ENCODE results near the gene NAP1L4. TPM values are rescaled to one million over a fixed set of nuclear protein-coding genes. Genes with fewer than 3 reads are reported as not detected.

NAP1L4 gene
- total RNA-seq, 1 donor from 2014 or later = 171 TPM

- H3K27ac Mint-ChIP-seq = no peak overlapping the region
These were observed 67.1 kb downstream of the NAP1L4 start for GRCh38 chr11:2924821-2925675.

GRCh38 chr11:2924381-2924780 lies 67.7 kb downstream of the NAP1L4 start:
- Mint-ChIP-seq H3K36me3 (no peaks in the 10 kb centered on the region), H3K4me1 (peaks cover 5% of the 10 kb centered on the region), H3K4me3 (no peak overlapping the region), H3K27me3 (ENCODE audit: low read depth) (peaks cover 32% of the 10 kb centered on the region), H3K27ac (no peak overlapping the region), H3K9me3 (no peaks in the 10 kb centered on the region)
- no peak for TF ChIP-seq CTCF (IDR thresholded peaks at IDR 0.05; ENCODE audit: unreplicated experiment)
- no peak for DNase-seq (ENCODE audit: low spot score in 2 of 2, unreplicated experiment in 2 of 2)

More at GRCh38 chr11:2924821-2925675, 67.1 kb downstream of the NAP1L4 start:
- H3K9me3 Mint-ChIP-seq = no peaks in the 10 kb centered on the region
- no peak for DNase-seq (ENCODE audit: low spot score in 2 of 2, unreplicated experiment in 2 of 2)
- no peak for TF ChIP-seq CTCF (IDR thresholded peaks at IDR 0.05; ENCODE audit: unreplicated experiment)
- H3K36me3 Mint-ChIP-seq = no peaks in the 10 kb centered on the region
- H3K4me3 Mint-ChIP-seq = no peak overlapping the region
- peaks cover 36% of the 10 kb centered on the region for H3K27me3 Mint-ChIP-seq (ENCODE audit: low read depth)
- peaks cover 7% of the 10 kb centered on the region for H3K4me1 Mint-ChIP-seq

GRCh38 chr11:2923446-2924375 lies 68.4 kb downstream of the NAP1L4 start:
- no peak overlapping the region for H3K27ac Mint-ChIP-seq
- H3K27me3 Mint-ChIP-seq (ENCODE audit: low read depth) = peaks cover 28% of the 10 kb centered on the region
- H3K4me3 Mint-ChIP-seq = no peak overlapping the region
- H3K4me1 Mint-ChIP-seq = peaks cover 2% of the 10 kb centered on the region
- TF ChIP-seq CTCF (IDR thresholded peaks at IDR 0.05; ENCODE audit: unreplicated experiment) = no peak
- no peak for DNase-seq (ENCODE audit: low spot score in 2 of 2, unreplicated experiment in 2 of 2)
- H3K36me3 Mint-ChIP-seq = no peaks in the 10 kb centered on the region
- no peaks in the 10 kb centered on the region for H3K9me3 Mint-ChIP-seq

GRCh38 chr11:2922655-2923054 lies 69.5 kb downstream of the NAP1L4 start:
- no peak for TF ChIP-seq CTCF (IDR thresholded peaks at IDR 0.05; ENCODE audit: unreplicated experiment)
- Mint-ChIP-seq H3K9me3 (no peaks in the 10 kb centered on the region), H3K36me3 (no peaks in the 10 kb centered on the region), H3K27me3 (ENCODE audit: low read depth) (peaks cover 17% of the 10 kb centered on the region), H3K4me3 (no peak overlapping the region), H3K4me1 (no peaks in the 10 kb centered on the region), H3K27ac (no peak overlapping the region)
- no peak for DNase-seq (ENCODE audit: low spot score in 2 of 2, unreplicated experiment in 2 of 2)

- H3K27me3 Mint-ChIP-seq (ENCODE audit: low read depth) = peaks cover 10% of the 10 kb centered on the region
- no peaks in the 10 kb centered on the region for H3K36me3 Mint-ChIP-seq
- no peaks in the 10 kb centered on the region for H3K4me1 Mint-ChIP-seq
- H3K27ac Mint-ChIP-seq = no peak overlapping the region
- H3K4me3 Mint-ChIP-seq = no peak overlapping the region
- TF ChIP-seq CTCF (IDR thresholded peaks at IDR 0.05; ENCODE audit: unreplicated experiment) = no peak
- H3K9me3 Mint-ChIP-seq = no peaks in the 10 kb centered on the region
- no peak for DNase-seq (ENCODE audit: low spot score in 2 of 2, unreplicated experiment in 2 of 2)
These were observed 70.2 kb downstream of the NAP1L4 start for GRCh38 chr11:2921742-2922493.

Data from mesothelial cell of epicardium (in vitro differentiated cells).